Measurements from ENCODE around the gene ZNF786. TPM values are rescaled to one million over a fixed set of nuclear protein-coding genes. Genes with fewer than 3 reads are reported as not detected.

The ZNF786 gene
- total and polyA plus RNA-seq, 2 experiments from 2014 or later, result 6.1 to 19.8 TPM

DNA sequence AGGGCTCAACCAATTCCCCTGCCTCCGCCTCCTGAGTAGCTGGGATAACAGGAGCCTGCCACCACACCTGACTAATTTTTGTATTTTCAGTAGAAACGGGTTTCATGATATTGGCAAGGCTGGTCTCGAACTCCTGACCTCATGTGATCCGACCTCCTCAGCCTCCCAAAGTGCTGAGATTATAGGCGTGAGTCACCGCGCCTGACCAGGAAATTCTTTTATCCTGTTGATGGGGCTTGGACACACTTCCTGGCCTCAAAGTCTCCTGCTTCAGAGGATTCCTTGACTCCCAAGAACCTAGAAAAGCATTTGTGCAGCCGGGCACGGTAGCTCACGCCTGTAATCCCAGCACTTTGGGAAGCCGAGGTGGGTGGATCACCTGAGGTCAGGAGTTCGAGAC is 19.5 kb upstream of the ZNF786 start:
- peaks cover 19% of the 10 kb centered on the region for H3K36me3 Mint-ChIP-seq (ENCODE audit: low read depth)
- peaks cover 5% of the 10 kb centered on the region for H3K27me3 Mint-ChIP-seq (ENCODE audit: insufficient read depth, low read depth, poor library complexity)
- Histone ChIP-seq H3K27me3 (ENCODE audit: insufficient read depth) (no peaks in the 10 kb centered on the region), H3K36me3 (ENCODE audit: insufficient read depth) (no peaks in the 10 kb centered on the region), H2AFZ (no peak overlapping the region), H4K20me1 (replicated peaks; ENCODE audit: insufficient read depth) (no peaks in the 10 kb centered on the region), H3F3A (replicated peaks; ENCODE audit: low read depth) (0 out of 2 replicates have a peak, but pooled peaks cover 3% of the 10 kb centered on the region), H3K27ac (ENCODE audit: low read depth) (no peak overlapping the region), H3K79me2 (replicated peaks; ENCODE audit: insufficient read depth) (no peaks in the 10 kb centered on the region), H3K4me2 (no peak overlapping the region), H3K9me2 (ENCODE audit: insufficient read depth) (no peaks in the 10 kb centered on the region), H3K4me3 (no peak overlapping the region), H3K4me1 (ENCODE audit: insufficient read depth) (no peaks in the 10 kb centered on the region)
- DNase-seq (ENCODE audit: low spot score) (no peak), ATAC-seq (no peak)
- no peak for TF ChIP-seq ZNF114 (CRISPR knock-in tag; IDR thresholded peaks at IDR 0.05)
- TF ChIP-seq JUNB (IDR thresholded peaks at IDR 0.05; ENCODE audit: unreplicated experiment), result no peak
- TF ChIP-seq STAT1 (IDR thresholded peaks at IDR 0.05; ENCODE audit: unreplicated experiment), result no peak
- TF ChIP-seq ZNF331 (CRISPR knock-in tag; IDR thresholded peaks at IDR 0.05; ENCODE audit: low read depth), result no peak
- TF ChIP-seq NANOG (IDR thresholded peaks at IDR 0.05; ENCODE audit: borderline replicate concordance), result no peak
- TF ChIP-seq, protein P1, sequence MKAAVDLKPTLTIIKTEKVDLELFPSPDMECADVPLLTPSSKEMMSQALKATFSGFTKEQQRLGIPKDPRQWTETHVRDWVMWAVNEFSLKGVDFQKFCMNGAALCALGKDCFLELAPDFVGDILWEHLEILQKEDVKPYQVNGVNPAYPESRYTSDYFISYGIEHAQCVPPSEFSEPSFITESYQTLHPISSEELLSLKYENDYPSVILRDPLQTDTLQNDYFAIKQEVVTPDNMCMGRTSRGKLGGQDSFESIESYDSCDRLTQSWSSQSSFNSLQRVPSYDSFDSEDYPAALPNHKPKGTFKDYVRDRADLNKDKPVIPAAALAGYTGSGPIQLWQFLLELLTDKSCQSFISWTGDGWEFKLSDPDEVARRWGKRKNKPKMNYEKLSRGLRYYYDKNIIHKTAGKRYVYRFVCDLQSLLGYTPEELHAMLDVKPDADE (IDR thresholded peaks at IDR 0.05), result no peak
- TF ChIP-seq, protein P2, sequence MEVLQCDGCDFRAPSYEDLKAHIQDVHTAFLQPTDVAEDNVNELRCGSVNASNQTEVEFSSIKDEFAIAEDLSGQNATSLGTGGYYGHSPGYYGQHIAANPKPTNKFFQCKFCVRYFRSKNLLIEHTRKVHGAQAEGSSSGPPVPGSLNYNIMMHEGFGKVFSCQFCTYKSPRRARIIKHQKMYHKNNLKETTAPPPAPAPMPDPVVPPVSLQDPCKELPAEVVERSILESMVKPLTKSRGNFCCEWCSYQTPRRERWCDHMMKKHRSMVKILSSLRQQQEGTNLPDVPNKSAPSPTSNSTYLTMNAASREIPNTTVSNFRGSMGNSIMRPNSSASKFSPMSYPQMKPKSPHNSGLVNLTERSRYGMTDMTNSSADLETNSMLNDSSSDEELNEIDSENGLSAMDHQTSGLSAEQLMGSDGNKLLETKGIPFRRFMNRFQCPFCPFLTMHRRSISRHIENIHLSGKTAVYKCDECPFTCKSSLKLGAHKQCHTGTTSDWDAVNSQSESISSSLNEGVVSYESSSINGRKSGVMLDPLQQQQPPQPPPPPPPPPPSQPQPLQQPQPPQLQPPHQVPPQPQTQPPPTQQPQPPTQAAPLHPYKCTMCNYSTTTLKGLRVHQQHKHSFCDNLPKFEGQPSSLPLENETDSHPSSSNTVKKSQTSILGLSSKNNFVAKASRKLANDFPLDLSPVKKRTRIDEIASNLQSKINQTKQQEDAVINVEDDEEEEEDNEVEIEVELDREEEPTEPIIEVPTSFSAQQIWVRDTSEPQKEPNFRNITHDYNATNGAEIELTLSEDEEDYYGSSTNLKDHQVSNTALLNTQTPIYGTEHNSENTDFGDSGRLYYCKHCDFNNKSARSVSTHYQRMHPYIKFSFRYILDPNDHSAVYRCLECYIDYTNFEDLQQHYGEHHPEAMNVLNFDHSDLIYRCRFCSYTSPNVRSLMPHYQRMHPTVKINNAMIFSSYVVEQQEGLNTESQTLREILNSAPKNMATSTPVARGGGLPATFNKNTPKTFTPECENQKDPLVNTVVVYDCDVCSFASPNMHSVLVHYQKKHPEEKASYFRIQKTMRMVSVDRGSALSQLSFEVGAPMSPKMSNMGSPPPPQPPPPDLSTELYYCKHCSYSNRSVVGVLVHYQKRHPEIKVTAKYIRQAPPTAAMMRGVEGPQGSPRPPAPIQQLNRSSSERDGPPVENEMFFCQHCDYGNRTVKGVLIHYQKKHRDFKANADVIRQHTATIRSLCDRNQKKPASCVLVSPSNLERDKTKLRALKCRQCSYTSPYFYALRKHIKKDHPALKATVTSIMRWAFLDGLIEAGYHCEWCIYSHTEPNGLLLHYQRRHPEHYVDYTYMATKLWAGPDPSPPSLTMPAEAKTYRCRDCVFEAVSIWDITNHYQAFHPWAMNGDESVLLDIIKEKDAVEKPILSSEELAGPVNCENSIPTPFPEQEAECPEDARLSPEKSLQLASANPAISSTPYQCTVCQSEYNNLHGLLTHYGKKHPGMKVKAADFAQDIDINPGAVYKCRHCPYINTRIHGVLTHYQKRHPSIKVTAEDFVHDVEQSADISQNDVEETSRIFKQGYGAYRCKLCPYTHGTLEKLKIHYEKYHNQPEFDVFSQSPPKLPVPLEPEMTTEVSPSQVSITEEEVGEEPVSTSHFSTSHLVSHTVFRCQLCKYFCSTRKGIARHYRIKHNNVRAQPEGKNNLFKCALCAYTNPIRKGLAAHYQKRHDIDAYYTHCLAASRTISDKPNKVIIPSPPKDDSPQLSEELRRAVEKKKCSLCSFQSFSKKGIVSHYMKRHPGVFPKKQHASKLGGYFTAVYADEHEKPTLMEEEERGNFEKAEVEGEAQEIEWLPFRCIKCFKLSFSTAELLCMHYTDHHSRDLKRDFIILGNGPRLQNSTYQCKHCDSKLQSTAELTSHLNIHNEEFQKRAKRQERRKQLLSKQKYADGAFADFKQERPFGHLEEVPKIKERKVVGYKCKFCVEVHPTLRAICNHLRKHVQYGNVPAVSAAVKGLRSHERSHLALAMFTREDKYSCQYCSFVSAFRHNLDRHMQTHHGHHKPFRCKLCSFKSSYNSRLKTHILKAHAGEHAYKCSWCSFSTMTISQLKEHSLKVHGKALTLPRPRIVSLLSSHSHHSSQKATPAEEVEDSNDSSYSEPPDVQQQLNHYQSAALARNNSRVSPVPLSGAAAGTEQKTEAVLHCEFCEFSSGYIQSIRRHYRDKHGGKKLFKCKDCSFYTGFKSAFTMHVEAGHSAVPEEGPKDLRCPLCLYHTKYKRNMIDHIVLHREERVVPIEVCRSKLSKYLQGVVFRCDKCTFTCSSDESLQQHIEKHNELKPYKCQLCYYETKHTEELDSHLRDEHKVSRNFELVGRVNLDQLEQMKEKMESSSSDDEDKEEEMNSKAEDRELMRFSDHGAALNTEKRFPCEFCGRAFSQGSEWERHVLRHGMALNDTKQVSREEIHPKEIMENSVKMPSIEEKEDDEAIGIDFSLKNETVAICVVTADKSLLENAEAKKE (CRISPR knock-in tag; IDR thresholded peaks at IDR 0.05), result no peak
- TF ChIP-seq CREB1 (CRISPR knock-in tag; IDR thresholded peaks at IDR 0.05; ENCODE audit: low read depth), result no peak
- TF ChIP-seq EZH2phosphoT487 (IDR thresholded peaks at IDR 0.05; ENCODE audit: unreplicated experiment), result no peak
- H3K4me1 Mint-ChIP-seq, result no peaks in the 10 kb centered on the region
- H3K9me3 Mint-ChIP-seq, result no peaks in the 10 kb centered on the region
- no peak overlapping the region for H3K4me3 Mint-ChIP-seq
- no peak overlapping the region for H3K27ac Mint-ChIP-seq
